Posterior vena cava (tissue), 2 donors: ENCODE measurements around the gene P2RY6. TPM values are rescaled to one million over a fixed set of nuclear protein-coding genes. Genes with fewer than 3 reads are reported as not detected.
A peak's percentile ranks its signal among the peaks of the same experiment; 100 is the strongest.

ENCODE experiments used
- DNase-seq: peaks from one replicate; pipeline ENCODE4 v3.0.0-alpha.2; 2020; ENCODE audit warnings: low spot score
- intact Hi-C, 2 donors: fragments of 100-400 bp; cut with DNase I; formaldehyde crosslinking; loops; one replicate each; pipeline versions ENCODE4 v1.14.1 to v1.14.2; 2022 to 2023
- long read RNA-seq, 2 donors: library from polyadenylated mRNA; unstranded; transcript quantifications; one replicate each; pipeline ENCODE4 v2.0.0, GENCODE V29; 2020 to 2021
- total RNA-seq, 2 donors: library from RNA; stranded (reverse); fragmentation: NEBNext Ultra II Directional; extraction: Animal tissue kit (Norgen Biotek cat#: 25700); gene quantifications; one replicate each; pipeline ENCODE4 v1.2.1, GENCODE V29; 2021
- donor health status: DM: yes; HTN: yes; CAD: no.
- donor health status: DM: yes; HTN: yes; CAD: no.

Gene P2RY6
- total RNA-seq: 1 to 10 TPM; 2.5 to 4.9 TPM
- long read RNA-seq, donor 1, partial matches to known transcripts: 0 of 5 reads
- long read RNA-seq, donor 1, other reads (novel, unspliced or antisense): 2 of 5 reads
- long read RNA-seq, donor 2, partial matches to known transcripts: 5 of 13 reads
- long read RNA-seq, donor 2, other reads (novel, unspliced or antisense): 3 of 13 reads

- peak; percentile 81 for DNase-seq
- intact Hi-C loops: no loop called here
Observed at GRCh38 chr11:73271936-73272679, at the start of gene P2RY6. P2RY6 (plus strand) TSS chr11:73272338; CDS start chr11:73296519, 24,181 bp downstream.

- intact Hi-C loops: no loop called here
- DNase-seq: no peak
Observed at GRCh38 chr11:73223998-73224730, 48.0 kb upstream of the P2RY6 start.

- DNase-seq: peak; percentile 24
- intact Hi-C loops: no loop called here
Observed at GRCh38 chr11:73225001-73225686, 47.0 kb upstream of the P2RY6 start.

- intact Hi-C loops: no loop called here
- DNase-seq: peak; percentile 24
Observed at GRCh38 chr11:73225851-73226250, 46.3 kb upstream of the P2RY6 start.

GRCh38 chr11:73226297-73227006 lies 45.7 kb upstream of the P2RY6 start:
- intact Hi-C loops: no loop called here

GRCh38 chr11:73227571-73228211 lies 44.4 kb upstream of the P2RY6 start:
- peak; percentile 72 for DNase-seq
- intact Hi-C loops: no loop called here

More at GRCh38 chr11:73226297-73227006, 45.7 kb upstream of the P2RY6 start:
- peak; percentile 46 for DNase-seq

- peak; percentile 24 for DNase-seq
Observed at GRCh38 chr11:73228268-73229134, 43.6 kb upstream of the P2RY6 start.

GRCh38 chr11:73229321-73229895 lies 42.7 kb upstream of the P2RY6 start:
- intact Hi-C loops: no loop called here
- DNase-seq: peak; percentile 66

More at GRCh38 chr11:73228268-73229134, 43.6 kb upstream of the P2RY6 start:
- intact Hi-C loops: no loop called here

GRCh38 chr11:73229896-73230875 lies 42.0 kb upstream of the P2RY6 start:
- intact Hi-C loops: no loop called here
- peak; percentile 52 for DNase-seq

GRCh38 chr11:73230931-73231330 lies 41.2 kb upstream of the P2RY6 start:
- intact Hi-C loops: no loop called here
- DNase-seq: peak; percentile 58

- DNase-seq: peak; percentile 46
- intact Hi-C loops: loop anchor here in 1 of 2 donors (1.0 kb wide), 1 partner anchor 43 kb away; no protein-coding TSS in a partner anchor
Observed at GRCh38 chr11:73232487-73232886, 39.7 kb upstream of the P2RY6 start.

- intact Hi-C loops: no loop called here
- DNase-seq: peak; percentile 32
Observed at GRCh38 chr11:73233211-73233610, 38.9 kb upstream of the P2RY6 start.

- DNase-seq: peak; percentile 57
- intact Hi-C loops: no loop called here
Observed at GRCh38 chr11:73233692-73234470, 38.3 kb upstream of the P2RY6 start.

- DNase-seq: peak; percentile 67
- intact Hi-C loops: no loop called here
Observed at GRCh38 chr11:73234471-73235181, 37.5 kb upstream of the P2RY6 start.
